GM13976 (cell line): ENCODE measurements around the gene RCSD1.

Experiments
- DNase-seq: peaks from one replicate; pipeline ENCODE4 v3.0.0; 2012; ENCODE audit warnings: low spot score
- in situ Hi-C: fragments of 300-500 bp; cut with MboI; formaldehyde crosslinking; loops from one replicate; pipeline ENCODE4 v1.12.0; 2022; ENCODE audit warnings: low sequenced_read_pairs, mixed read lengths, inconsistent platforms; ENCODE audit not compliant: unreplicated experiment
- TF ChIP-seq, protein P1 (sequence below): IDR thresholded peaks from 2 replicates; pipeline ENCODE4 v1.5.1; 2012; ENCODE audit warnings: borderline replicate concordance, mild to moderate bottlenecking; ENCODE audit not compliant: insufficient read depth; ENCODE audit errors: extremely low read depth, missing control alignments, control extremely low read depth

The RCSD1 gene

GRCh38 chr1:167665469-167665868 is 35.4 kb downstream of the RCSD1 start:
- no peak for DNase-seq
- in situ Hi-C loops, result no loop called here
- TF ChIP-seq, protein P1, sequence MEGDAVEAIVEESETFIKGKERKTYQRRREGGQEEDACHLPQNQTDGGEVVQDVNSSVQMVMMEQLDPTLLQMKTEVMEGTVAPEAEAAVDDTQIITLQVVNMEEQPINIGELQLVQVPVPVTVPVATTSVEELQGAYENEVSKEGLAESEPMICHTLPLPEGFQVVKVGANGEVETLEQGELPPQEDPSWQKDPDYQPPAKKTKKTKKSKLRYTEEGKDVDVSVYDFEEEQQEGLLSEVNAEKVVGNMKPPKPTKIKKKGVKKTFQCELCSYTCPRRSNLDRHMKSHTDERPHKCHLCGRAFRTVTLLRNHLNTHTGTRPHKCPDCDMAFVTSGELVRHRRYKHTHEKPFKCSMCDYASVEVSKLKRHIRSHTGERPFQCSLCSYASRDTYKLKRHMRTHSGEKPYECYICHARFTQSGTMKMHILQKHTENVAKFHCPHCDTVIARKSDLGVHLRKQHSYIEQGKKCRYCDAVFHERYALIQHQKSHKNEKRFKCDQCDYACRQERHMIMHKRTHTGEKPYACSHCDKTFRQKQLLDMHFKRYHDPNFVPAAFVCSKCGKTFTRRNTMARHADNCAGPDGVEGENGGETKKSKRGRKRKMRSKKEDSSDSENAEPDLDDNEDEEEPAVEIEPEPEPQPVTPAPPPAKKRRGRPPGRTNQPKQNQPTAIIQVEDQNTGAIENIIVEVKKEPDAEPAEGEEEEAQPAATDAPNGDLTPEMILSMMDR, result no peak

DNA sequence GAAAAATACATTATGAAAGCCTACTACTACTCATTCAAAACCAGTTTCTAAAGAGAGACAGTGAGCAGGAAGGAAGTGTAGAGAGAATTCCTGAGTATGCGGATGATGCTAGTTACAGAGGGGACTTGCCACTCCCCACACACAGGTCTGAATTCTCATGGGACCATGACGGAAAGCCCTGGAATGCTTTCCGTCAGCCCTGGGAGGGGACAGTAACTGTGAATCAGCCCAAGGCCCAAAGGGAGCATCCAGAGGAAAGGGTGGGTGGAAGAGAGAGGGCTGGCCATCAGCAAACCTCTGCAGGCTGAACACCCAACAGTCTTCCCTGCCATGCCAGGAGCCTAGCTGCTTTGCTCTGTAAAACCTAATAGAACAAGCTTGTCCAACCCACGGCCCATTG is 36.4 kb downstream of the RCSD1 start:
- TF ChIP-seq, protein P1, result no peak
- in situ Hi-C loops, result no loop called here
- no peak for DNase-seq

DNA sequence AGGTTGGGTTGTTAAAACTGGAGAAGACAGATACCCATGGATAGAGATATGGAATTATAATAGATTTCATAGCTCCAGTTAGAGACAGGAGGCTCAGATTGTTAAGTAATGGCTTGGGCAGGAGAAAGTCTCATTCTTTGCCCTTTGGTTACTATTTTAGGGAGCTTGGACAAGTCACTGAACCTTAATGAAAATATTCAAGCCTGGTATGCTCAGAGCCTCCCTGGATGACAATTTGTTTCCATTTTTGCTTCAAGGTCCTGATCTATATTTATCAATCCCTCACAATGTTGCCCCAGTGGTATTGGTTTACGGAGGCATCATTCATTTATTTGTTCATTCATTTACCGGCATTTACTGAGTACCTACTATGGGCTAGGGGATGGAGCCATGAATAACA is 37.5 kb downstream of the RCSD1 start:
- in situ Hi-C loops, result no loop called here
- DNase-seq, result no peak
- TF ChIP-seq, protein P1, result no peak

DNA sequence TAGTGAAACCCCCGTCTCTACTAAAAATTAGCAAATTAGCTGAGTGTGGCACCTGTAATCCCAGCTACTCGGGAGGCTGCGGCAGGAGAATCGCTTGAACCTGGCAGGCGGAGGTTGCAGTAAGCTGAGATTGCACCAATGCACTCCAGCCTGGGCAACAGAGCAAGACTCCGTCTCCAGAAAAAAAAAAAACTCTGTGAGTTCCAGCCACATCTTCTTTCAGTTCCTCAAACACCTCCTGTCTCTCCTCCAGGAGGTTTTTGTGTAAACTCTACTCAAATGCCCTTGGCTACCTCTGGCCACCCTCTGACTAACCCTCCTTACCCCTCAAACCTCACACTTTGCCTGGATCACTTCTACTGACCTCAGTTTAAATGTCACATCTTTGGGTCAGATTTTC is 38.1 kb downstream of the RCSD1 start:
- in situ Hi-C loops, result no loop called here
- DNase-seq, result no peak

DNA sequence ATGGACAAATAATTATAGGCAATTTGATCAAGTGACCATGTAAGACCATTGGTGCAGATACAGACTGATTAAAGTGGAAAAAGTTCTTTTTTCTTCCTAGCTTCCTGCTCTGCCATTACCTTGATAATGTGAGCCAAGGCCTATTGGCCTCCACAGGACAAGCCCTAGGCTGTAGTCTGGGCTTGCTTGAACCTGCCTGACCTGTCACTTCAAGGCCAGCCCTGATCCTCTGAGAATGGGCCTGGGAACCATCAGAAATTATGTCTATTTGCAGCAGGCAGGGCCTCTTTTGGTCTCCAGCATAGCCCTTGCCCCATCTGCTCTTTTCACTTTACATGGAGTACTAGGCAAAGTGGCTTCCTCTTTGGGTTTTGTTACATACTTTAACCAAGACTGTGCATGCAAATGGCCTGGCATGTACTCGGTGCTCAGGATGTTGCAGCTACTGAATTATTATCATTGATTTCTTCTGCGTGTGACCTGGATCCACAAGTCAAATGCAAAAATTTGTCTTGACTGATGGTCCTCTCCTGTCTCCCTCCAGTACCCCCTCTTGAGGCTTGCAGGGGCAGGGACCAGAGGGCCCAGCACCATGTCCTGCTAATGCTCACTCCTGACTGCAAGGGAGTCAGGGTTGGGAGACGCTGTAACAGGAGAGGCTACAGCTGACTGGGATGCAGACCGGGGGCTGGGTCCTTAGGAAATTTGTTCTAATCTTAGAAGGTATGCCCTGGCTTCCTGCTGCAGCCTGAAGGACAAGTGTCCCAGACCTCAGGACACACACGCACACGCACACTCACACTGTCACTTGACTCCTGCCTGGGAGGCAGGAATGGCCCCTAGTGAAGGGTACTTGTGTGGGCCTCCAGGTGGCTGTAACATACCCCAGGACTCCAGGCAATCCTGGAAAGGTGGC is 39.4 kb downstream of the RCSD1 start:
- TF ChIP-seq, protein P1, result no peak
- no peak for DNase-seq
- in situ Hi-C loops, result no loop called here

More for the DNA sequence above, 38.1 kb downstream of the RCSD1 start:
- TF ChIP-seq, protein P1, result no peak

GRCh38 chr1:167670563-167670962 is 40.5 kb downstream of the RCSD1 start:
- in situ Hi-C loops, result no loop called here
- no peak for DNase-seq
- TF ChIP-seq, protein P1, result no peak
